OCI-LY3 (cell line): ENCODE measurements around the gene KIF5C.

Experiments used
- H2AFZ ChIP-seq: fragments of 200-600, 300-600 bp; shearing (Covaris generic); 2 replicates; pipeline ENCODE4 v1.6.0; 2014; ENCODE audit warnings: antibody characterized with exemption, low read depth, low read length
- H3K27ac ChIP-seq: fragments of 200-600, 300-600 bp; sonication (generic); 2 replicates; pipeline ENCODE4 v1.5.1; 2014; ENCODE audit warnings: mild to moderate bottlenecking, low read length, moderate library complexity, mixed read lengths
- H3K27me3 ChIP-seq: fragments of 200-600, 300-600 bp; sonication (generic); 2 replicates; pipeline ENCODE4 v1.6.1; 2014; ENCODE audit warnings: low read depth, low read length, mixed read lengths
- H3K36me3 ChIP-seq: fragments of 200-600, 300-600 bp; sonication (generic); replicated peaks from 2 replicates; pipeline ENCODE3; 2014; ENCODE audit warnings: low read depth, low read length, mixed read lengths
- H3K4me1 ChIP-seq: fragments of 300-600, 200-600 bp; sonication (generic); 2 replicates; pipeline ENCODE4 v1.6.1; 2014; ENCODE audit warnings: low read length, mixed read lengths
- H3K4me2 ChIP-seq: fragments of 200-600, 300-600 bp; sonication (generic); 2 replicates; pipeline ENCODE4 v1.6.1; 2014; ENCODE audit warnings: low read length, mixed read lengths
- H3K4me3 ChIP-seq: fragments of 300-600, 200-600 bp; sonication (generic); 2 replicates; pipeline ENCODE4 v1.5.1; 2014; ENCODE audit warnings: antibody characterized with exemption, mild to moderate bottlenecking, low read length, moderate library complexity
- H3K79me2 ChIP-seq: fragments of 300-600, 200-600 bp; shearing (Covaris generic); 2 replicates; pipeline ENCODE4 v1.6.1; 2014; ENCODE audit warnings: mild to moderate bottlenecking, low read length, mixed read lengths
- H3K9ac ChIP-seq: fragments of 300-600, 200-600 bp; shearing (Covaris generic); 2 replicates; pipeline ENCODE4 v1.6.0; 2014; ENCODE audit warnings: mild to moderate bottlenecking, low read length, moderate library complexity
- H3K9me3 ChIP-seq: fragments of 200-600, 300-600 bp; shearing (Covaris generic); 2 replicates; pipeline ENCODE4 v1.6.1; 2014; ENCODE audit warnings: low read length, mixed read lengths; ENCODE audit not compliant: insufficient read depth
- H4K20me1 ChIP-seq: fragments of 200-600, 300-600 bp; sonication (generic); 2 replicates; pipeline ENCODE4 v1.6.1; 2016; ENCODE audit warnings: low read length, mixed read lengths; ENCODE audit not compliant: insufficient read depth
- EZH2phosphoT487 ChIP-seq: fragments of 200-600 bp; shearing (Covaris generic); IDR thresholded peaks from 2 replicates; pipeline ENCODE4 v1.6.1; 2018; ENCODE audit warnings: antibody characterized with exemption, mixed run types, low read depth
- TF ChIP-seq, protein P1 (sequence below): fragments of 200-600, 300-600 bp; sonication (generic); IDR thresholded peaks from 2 replicates; pipeline ENCODE4 v1.5.1; 2014; ENCODE audit warnings: antibody characterized with exemption, low read length, low read depth

Gene KIF5C

GRCh38 chr2:148947299-148947698, 72.3 kb downstream of the KIF5C start:
- H3K4me2 ChIP-seq = no peak overlapping the region
- no peak overlapping the region for H3K4me3 ChIP-seq
- no peaks in the 10 kb centered on the region for H3K36me3 ChIP-seq
- no peaks in the 10 kb centered on the region for H4K20me1 ChIP-seq
- TF ChIP-seq, protein P1, sequence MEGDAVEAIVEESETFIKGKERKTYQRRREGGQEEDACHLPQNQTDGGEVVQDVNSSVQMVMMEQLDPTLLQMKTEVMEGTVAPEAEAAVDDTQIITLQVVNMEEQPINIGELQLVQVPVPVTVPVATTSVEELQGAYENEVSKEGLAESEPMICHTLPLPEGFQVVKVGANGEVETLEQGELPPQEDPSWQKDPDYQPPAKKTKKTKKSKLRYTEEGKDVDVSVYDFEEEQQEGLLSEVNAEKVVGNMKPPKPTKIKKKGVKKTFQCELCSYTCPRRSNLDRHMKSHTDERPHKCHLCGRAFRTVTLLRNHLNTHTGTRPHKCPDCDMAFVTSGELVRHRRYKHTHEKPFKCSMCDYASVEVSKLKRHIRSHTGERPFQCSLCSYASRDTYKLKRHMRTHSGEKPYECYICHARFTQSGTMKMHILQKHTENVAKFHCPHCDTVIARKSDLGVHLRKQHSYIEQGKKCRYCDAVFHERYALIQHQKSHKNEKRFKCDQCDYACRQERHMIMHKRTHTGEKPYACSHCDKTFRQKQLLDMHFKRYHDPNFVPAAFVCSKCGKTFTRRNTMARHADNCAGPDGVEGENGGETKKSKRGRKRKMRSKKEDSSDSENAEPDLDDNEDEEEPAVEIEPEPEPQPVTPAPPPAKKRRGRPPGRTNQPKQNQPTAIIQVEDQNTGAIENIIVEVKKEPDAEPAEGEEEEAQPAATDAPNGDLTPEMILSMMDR = no peak
- TF ChIP-seq EZH2phosphoT487 = no peak
- H2AFZ ChIP-seq = no peak overlapping the region
- no peak overlapping the region for H3K27ac ChIP-seq
- H3K79me2 ChIP-seq = no peaks in the 10 kb centered on the region
- no peak overlapping the region for H3K9ac ChIP-seq
- H3K4me1 ChIP-seq = peaks cover 33% of the 10 kb centered on the region
- H3K9me3 ChIP-seq = no peaks in the 10 kb centered on the region
- no peaks in the 10 kb centered on the region for H3K27me3 ChIP-seq

DNA sequence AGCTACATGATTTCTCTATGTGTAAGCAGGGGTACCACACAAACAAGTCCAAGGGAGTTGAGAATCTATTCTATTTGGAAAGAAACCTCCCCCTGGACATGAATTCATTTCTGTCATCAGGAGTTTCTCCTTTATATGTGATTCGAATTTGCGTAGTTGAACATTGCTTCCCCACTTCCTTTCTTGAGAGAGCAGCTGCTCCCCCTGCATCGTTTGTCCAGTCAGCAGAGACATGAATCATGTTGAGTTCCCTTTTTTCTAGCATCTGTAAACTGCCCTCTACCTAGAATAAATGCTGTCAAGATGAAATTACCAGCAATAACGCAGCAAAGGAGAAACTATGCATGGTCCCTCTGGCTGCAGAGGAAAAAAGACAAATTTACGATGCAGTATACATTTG, 73.8 kb downstream of the KIF5C start:
- H3K9ac ChIP-seq = no peak overlapping the region
- H3K27me3 ChIP-seq = no peaks in the 10 kb centered on the region
- H3K4me1 ChIP-seq = peaks cover 31% of the 10 kb centered on the region
- no peaks in the 10 kb centered on the region for H4K20me1 ChIP-seq
- H3K4me3 ChIP-seq = peak overlapping the region; percentile 58
- TF ChIP-seq, protein P1 = no peak
- TF ChIP-seq EZH2phosphoT487 = no peak
- H2AFZ ChIP-seq = no peak overlapping the region
- H3K79me2 ChIP-seq = no peaks in the 10 kb centered on the region
- H3K36me3 ChIP-seq = no peaks in the 10 kb centered on the region
- H3K4me2 ChIP-seq = peak overlapping the region; percentile 84
- no peaks in the 10 kb centered on the region for H3K9me3 ChIP-seq
- H3K27ac ChIP-seq = peak overlapping the region; percentile 48

DNA sequence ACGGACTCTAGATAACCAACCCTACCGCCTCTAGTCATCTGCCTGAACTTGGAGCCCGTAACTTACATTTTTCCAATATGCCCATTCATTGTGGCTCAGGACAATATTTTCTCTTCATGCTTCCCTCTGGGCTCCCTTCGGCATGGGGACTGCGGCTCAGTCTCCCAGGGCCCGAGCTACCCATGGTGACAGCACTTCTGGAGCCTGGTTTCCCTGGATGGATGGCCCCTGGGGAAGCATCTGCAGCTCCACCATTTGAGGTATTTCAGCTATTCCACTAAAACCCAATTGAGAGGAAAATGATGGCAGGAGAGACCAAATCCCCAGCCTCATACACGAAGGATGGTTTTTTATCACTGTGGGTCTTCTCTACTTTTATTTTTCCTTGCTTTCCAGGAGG, 74.3 kb downstream of the KIF5C start:
- Histone ChIP-seq H4K20me1 (no peaks in the 10 kb centered on the region), H2AFZ (no peak overlapping the region), H3K27ac (0 out of 2 replicates have a peak overlapping the region, but pooled peaks have one; percentile 6), H3K36me3 (no peaks in the 10 kb centered on the region), H3K4me3 (peak overlapping the region; percentile 58; the same call in 1 of the 2 replicates), H3K27me3 (no peaks in the 10 kb centered on the region), H3K4me1 (peaks cover 27% of the 10 kb centered on the region), H3K4me2 (peak overlapping the region; percentile 84), H3K9me3 (no peaks in the 10 kb centered on the region), H3K79me2 (no peaks in the 10 kb centered on the region), H3K9ac (no peak overlapping the region)
- TF ChIP-seq, protein P1 = no peak
- TF ChIP-seq EZH2phosphoT487 = no peak

DNA sequence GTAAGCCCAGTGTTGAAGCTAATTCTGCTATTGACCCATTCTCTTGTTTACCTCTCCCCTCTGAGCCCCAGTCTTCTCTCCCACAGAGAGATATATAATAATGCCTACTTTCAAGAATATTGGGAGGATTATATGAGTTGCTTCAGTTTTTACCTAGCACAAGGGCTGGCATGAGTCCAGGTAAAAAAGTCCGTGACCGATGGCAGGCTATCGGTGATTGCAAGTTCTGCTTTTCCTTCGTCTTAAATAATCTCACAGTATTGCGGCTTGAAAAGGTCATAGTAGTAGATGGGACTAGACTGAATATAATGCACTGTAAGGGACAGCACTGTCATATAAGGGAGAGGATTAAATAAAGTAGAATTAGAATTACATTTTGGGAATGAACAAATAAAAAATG, 77.6 kb downstream of the KIF5C start:
- H4K20me1 ChIP-seq = no peaks in the 10 kb centered on the region
- no peaks in the 10 kb centered on the region for H3K9me3 ChIP-seq
- no peak overlapping the region for H2AFZ ChIP-seq
- H3K36me3 ChIP-seq = no peaks in the 10 kb centered on the region
- H3K4me2 ChIP-seq = no peak overlapping the region
- H3K79me2 ChIP-seq = no peaks in the 10 kb centered on the region
- H3K4me3 ChIP-seq = no peak overlapping the region
- peaks cover 17% of the 10 kb centered on the region for H3K4me1 ChIP-seq
- no peak overlapping the region for H3K27ac ChIP-seq
- H3K9ac ChIP-seq = no peak overlapping the region
- TF ChIP-seq, protein P1 = no peak
- no peak for TF ChIP-seq EZH2phosphoT487
- H3K27me3 ChIP-seq = no peaks in the 10 kb centered on the region
